Sigmoid colon (tissue), 7 donors: ENCODE results near the gene MAPK13. TPM values are rescaled to one million over a fixed set of nuclear protein-coding genes. Genes with fewer than 3 reads are reported as not detected.
"Not testable (repeated sequence)": the region's sequence is repeated elsewhere in the genome, so short reads cannot be mapped to it uniquely, and the experiment has no call there.

Source experiments
- DNase-seq: peaks from one replicate; pipeline ENCODE4 v3.0.0-alpha.2; 2019
- H3K27ac ChIP-seq, 4 donors: fragments of 200-600 bp; sonication (generic); one replicate each; pipeline ENCODE4 v1.5.1; 2016 to 2019; ENCODE audit warnings: mild to moderate bottlenecking in 1 of 4
- H3K27me3 ChIP-seq, 3 donors: fragments of 200-600 bp; sonication (generic); one replicate each; pipeline ENCODE4 v1.5.1; 2019; ENCODE audit warnings: mild to moderate bottlenecking in 1 of 3
- H3K36me3 ChIP-seq, 4 donors: fragments of 200-600 bp; sonication (generic); one replicate each; pipeline ENCODE4 v1.5.1; 2016 to 2019
- H3K4me1 ChIP-seq, 4 donors: fragments of 200-600 bp; sonication (generic); one replicate each; pipeline ENCODE4 v1.5.1; 2017 to 2019
- H3K4me3 ChIP-seq, 4 donors: fragments of 200-600 bp; sonication (generic); one replicate each; pipeline ENCODE4 v1.5.1; 2017 to 2019; ENCODE audit warnings: mild to moderate bottlenecking in 2 of 4, moderate library complexity in 1 of 4
- H3K9me3 ChIP-seq, 4 donors: fragments of 200-600 bp in 3 of 4; sonication (generic) in 3 of 4; one replicate each; pipeline versions ENCODE4 v1.5.1 to v1.6.1; 2013 to 2019
- EP300 ChIP-seq, 4 donors: sonication (generic); formaldehyde crosslinking; IDR thresholded peaks; one replicate each; pipeline ENCODE4 v1.6.1; 2017; ENCODE audit warnings: antibody characterized with exemption in 4 of 4
- POLR2A ChIP-seq, 2 donors: fragments of 450-650 bp; IDR thresholded peaks; one replicate each; pipeline ENCODE4 v1.6.1; 2016; ENCODE audit warnings: antibody characterized with exemption in 2 of 2, mild to moderate bottlenecking in 2 of 2, moderate library complexity in 2 of 2
- POLR2AphosphoS5 ChIP-seq, 4 donors: sonication (generic); formaldehyde crosslinking; IDR thresholded peaks; one replicate each; pipeline ENCODE4 v1.6.1; 2017; ENCODE audit warnings: antibody characterized with exemption in 4 of 4
- WGBS, 2 donors: extraction: QIAGEN DNeasy Blood & Tissue Kit; methylation state at CpG; one replicate each; pipeline ENCODE4 v1.1.7; 2013; 5-methylcytosine and 5-hydroxymethylcytosine counted together
- intact Hi-C: fragments of 100-400 bp; cut with DNase I; formaldehyde crosslinking; loops from one replicate; pipeline ENCODE4 v1.15.1; 2023
- polyA plus RNA-seq, 3 donors: library from polyadenylated mRNA; stranded (reverse); fragments of 200-250 nt; gene quantifications; one replicate each; pipeline ENCODE4 v1.2.3, GENCODE V29; 2013
- total RNA-seq, 4 donors: library from RNA; depleted of rRNA; stranded (reverse); fragments of >200 nt; gene quantifications; one replicate each; pipeline ENCODE4 v1.1.0, GENCODE V29; 2016
- TF ChIP-seq, protein P1 (sequence below), 4 experiments: fragments of 450-650 bp in 3 of 4; fragments of 200-600 bp in 1 of 4; IDR thresholded peaks; one replicate each; pipeline ENCODE4 v1.5.1; 2016 to 2019; ENCODE audit warnings: antibody characterized with exemption in 4 of 4, mild to moderate bottlenecking in 3 of 4, moderate library complexity in 2 of 4
- donor health status: healthy with polysubstance abuse.
- donor health status: Bipolar disorder and iron deficiency.
- donor health status: healthy.

MAPK13 gene
- total and polyA plus RNA-seq, 7 donors = 1.8 to 159 (median 3.6) TPM

DNA sequence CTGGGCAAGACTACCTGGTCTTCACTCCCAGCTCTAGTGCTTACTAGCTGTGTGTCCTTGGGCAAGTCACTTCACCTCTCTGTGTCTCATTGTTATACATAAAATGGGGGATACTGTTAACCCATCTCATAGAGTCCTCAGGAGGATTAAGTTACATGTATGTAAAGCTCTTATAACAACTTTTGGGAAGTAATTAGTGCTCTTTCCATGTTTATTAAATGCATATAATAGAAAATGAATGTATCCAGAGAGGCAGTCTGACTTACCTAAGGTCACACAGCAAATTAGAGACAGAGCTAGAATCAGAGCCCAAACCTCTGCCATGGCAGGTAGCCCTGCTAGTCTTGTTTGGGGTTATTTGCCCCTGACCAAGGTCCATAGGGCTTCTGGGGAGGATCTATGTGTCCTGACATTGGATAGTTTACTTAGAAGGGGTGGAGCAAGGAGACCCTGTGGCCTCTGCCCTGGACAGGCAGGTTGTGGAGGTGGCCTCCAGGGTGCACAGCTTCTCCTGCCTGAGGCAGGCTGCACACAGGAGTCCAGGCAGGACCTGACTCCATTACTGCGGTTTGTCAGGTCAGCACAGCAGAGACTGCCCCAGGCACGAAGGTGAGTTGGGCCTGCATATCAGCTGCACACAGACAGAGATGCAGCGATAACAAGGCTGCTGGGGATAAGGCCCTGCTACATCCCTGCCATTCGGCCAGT lies 8.4 kb upstream of the MAPK13 start:
- H3K36me3 ChIP-seq = peaks cover 0 to 9% (median 4%) of the 10 kb centered on the region in 4 donors
- H3K27me3 ChIP-seq = peaks cover 0 to 5% (median 0%) of the 10 kb centered on the region in 3 donors
- H3K27ac ChIP-seq = no peak overlapping the region
- H3K4me1 ChIP-seq = peaks cover 0 to 14% (median 12%) of the 10 kb centered on the region in 4 donors
- TF ChIP-seq, protein P1, sequence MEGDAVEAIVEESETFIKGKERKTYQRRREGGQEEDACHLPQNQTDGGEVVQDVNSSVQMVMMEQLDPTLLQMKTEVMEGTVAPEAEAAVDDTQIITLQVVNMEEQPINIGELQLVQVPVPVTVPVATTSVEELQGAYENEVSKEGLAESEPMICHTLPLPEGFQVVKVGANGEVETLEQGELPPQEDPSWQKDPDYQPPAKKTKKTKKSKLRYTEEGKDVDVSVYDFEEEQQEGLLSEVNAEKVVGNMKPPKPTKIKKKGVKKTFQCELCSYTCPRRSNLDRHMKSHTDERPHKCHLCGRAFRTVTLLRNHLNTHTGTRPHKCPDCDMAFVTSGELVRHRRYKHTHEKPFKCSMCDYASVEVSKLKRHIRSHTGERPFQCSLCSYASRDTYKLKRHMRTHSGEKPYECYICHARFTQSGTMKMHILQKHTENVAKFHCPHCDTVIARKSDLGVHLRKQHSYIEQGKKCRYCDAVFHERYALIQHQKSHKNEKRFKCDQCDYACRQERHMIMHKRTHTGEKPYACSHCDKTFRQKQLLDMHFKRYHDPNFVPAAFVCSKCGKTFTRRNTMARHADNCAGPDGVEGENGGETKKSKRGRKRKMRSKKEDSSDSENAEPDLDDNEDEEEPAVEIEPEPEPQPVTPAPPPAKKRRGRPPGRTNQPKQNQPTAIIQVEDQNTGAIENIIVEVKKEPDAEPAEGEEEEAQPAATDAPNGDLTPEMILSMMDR (IDR thresholded peaks at IDR 0.05) = no peak
- no peak for TF ChIP-seq POLR2A (IDR thresholded peaks at IDR 0.05)
- TF ChIP-seq EP300 (IDR thresholded peaks at IDR 0.05) = no peak
- no peak for TF ChIP-seq POLR2AphosphoS5 (IDR thresholded peaks at IDR 0.05)
- intact Hi-C loops = loop anchor here (5.0 kb wide), 1 partner anchor 240 kb away; no protein-coding TSS in a partner anchor
- 85 to 89% methylated on average over 4 of the region's 4 CpGs for WGBS, 2 donors
- H3K9me3 ChIP-seq = no peaks in the 10 kb centered on the region
- no peak overlapping the region for H3K4me3 ChIP-seq
- peak; percentile 19 for DNase-seq

DNA sequence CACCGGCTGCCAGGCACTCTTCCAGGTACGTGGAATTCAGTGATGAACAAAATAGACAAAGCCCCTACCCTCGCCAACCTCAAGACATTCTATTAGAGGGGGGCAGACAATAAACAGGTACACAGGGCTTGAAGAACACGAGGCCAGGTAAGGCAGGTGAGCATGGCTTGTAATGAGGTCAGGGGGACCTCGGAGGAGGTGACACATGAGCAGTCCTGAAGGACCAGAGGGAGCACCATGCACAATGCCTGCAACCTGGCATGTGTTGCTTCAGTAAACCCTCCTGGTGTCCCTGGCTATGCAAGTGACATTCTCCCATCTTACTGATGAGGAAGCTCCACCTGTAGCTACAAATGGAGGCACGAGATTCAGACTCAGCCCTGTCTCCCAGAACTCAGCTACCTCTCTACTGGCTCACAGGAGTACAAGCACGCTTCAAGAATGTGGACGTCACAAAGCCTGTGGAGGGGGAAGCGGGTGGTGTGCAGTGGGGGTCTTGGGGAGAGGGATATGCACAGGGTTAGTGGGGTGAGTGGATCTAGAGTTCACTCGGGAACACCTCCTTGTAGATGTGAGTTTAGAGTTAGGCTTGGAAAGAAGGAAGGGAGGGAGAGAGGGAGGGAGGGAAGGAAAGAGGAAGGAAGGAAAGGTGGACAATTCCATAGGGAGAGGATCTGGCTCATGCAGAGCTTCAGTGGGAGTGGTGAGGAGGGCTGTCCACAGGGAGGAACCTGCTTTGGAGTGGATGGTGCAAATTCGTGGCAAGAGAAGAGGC lies 7.6 kb upstream of the MAPK13 start:
- H3K9me3 ChIP-seq = no peaks in the 10 kb centered on the region
- intact Hi-C loops = loop anchor here (1.0 to 5.0 kb wide), 2 partner anchors 74 to 240 kb away; partner anchors contain the start of gene BRPF3
- H3K36me3 ChIP-seq = peaks cover 0 to 7% (median under 1%) of the 10 kb centered on the region in 4 donors
- no peak for DNase-seq
- TF ChIP-seq POLR2AphosphoS5 (IDR thresholded peaks at IDR 0.05) = peak in 1 of 4 donors; percentile 1
- TF ChIP-seq, protein P1 (IDR thresholded peaks at IDR 0.05) = no peak
- H3K27ac ChIP-seq = no peak overlapping the region
- 81 to 87% methylated on average over 11 of the region's 11 CpGs for WGBS, 2 donors
- no peak overlapping the region for H3K4me3 ChIP-seq
- H3K4me1 ChIP-seq = peaks cover 0 to 14% (median 12%) of the 10 kb centered on the region in 4 donors
- H3K27me3 ChIP-seq = peaks cover 0 to 9% (median 0%) of the 10 kb centered on the region in 3 donors

DNA sequence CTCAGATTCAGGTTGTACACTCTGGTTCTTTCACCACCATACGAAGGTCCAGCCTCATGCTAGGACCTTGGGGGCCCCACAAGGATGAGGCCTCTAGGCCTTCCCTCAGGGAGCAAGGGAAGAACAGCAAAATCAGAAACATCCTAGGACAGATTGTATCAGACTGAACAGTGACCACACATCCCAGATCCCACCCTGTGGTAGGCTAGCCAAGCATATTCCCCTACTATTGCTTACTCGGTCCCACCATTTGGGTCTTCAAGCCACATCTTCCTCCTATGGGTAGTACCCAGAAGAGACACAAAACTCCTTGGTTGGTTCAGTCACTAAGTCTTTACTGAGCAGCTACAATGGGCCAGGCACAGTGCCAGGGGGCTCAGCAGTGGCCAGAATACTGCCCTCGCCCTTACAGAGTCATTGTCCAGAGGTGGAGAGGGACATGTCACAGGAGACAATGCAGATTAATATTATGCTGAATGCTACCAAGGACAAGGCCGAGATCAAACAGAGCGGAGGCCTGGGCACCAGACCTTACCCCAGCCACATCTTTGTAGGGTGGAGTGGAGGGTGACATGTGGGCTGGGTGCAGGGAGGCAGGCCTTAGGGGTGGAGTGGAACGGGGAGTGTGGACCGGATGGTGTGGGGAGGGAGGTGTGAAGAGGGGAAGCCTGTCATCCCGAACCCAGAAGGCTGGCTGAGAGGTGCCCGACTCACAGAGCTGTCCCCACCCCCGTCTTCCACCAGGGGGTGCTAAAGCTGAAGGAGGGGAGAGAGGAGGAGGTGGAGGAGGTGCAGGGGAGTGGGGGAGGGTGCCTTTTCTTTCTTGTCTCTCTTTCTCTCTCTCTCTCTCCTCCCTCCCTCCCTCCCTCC lies 6.8 kb upstream of the MAPK13 start:
- Histone ChIP-seq H3K27ac (no peak overlapping the region), H3K9me3 (no peaks in the 10 kb centered on the region), H3K4me3 (peak overlapping the region in 1 of 4 donors; percentile 22), H3K36me3 (peaks cover 0 to 3% (median 0%) of the 10 kb centered on the region in 4 donors), H3K4me1 (peaks cover 0 to 14% (median 12%) of the 10 kb centered on the region in 4 donors), H3K27me3 (peaks cover 0 to 17% (median under 1%) of the 10 kb centered on the region in 3 donors)
- intact Hi-C loops = loop anchor here (1.0 to 5.0 kb wide), 2 partner anchors 73 to 239 kb away; partner anchors contain the start of gene BRPF3
- WGBS, 2 donors = 41 to 42% methylated on average over 10 of the region's 10 CpGs
- TF ChIP-seq, protein P1 (IDR thresholded peaks at IDR 0.05) = peak; percentile 51 to 83 (median 62)
- no peak for TF ChIP-seq EP300 (IDR thresholded peaks at IDR 0.05)
- TF ChIP-seq POLR2A (IDR thresholded peaks at IDR 0.05) = no peak
- peak in 2 of 4 donors; percentile 6 to 25 for TF ChIP-seq POLR2AphosphoS5 (IDR thresholded peaks at IDR 0.05)
- DNase-seq = peak; percentile 91

DNA sequence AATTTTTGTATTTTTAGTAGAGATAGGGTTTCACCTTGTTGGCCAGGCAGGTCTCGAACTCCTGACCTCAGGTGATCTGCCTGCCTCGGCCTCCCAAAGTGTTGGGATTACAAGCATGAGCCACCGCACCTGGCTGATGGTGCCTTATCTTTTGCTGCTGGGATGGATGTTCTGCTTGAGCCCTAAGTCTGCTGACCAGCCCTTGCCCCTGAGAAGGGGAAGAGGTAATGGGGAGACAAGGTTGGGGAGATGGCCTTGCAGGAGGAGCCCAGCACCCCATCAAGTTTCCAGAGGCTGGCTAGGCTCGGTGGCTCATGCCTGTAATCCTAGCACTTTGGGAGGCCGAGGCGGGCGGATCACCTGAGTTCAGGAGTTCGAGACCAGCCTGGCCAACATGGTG lies 6.0 kb upstream of the MAPK13 start:
- not testable (repeated sequence) for DNase-seq, H3K9me3 ChIP-seq, H3K27ac ChIP-seq, H3K36me3 ChIP-seq
- 72 to 87% methylated on average over 8 of the region's 8 CpGs for WGBS, 2 donors
- Histone ChIP-seq H3K4me1 (peaks cover 0 to 14% (median 12%) of the 10 kb centered on the region in 4 donors), H3K4me3 (peak overlapping the region in 1 of 4 donors; percentile 22), H3K27me3 (peaks cover 2 to 26% (median 9%) of the 10 kb centered on the region in 3 donors)
- intact Hi-C loops = loop anchor here (5.0 kb wide), 1 partner anchor 238 kb away; no protein-coding TSS in a partner anchor
